HG03066 (cell line): ENCODE results near the gene UBXN11.
"Not testable (repeated sequence)": the region's sequence is repeated elsewhere in the genome, so short reads cannot be mapped to it uniquely, and the experiment has no call there.

Experiments
- ATAC-seq: cut with Tn5 transposase; IDR thresholded peaks from one replicate; pipeline ENCODE4 v1.9.1; 2021; ENCODE audit warnings: low read depth; ENCODE audit not compliant: unreplicated experiment

Gene UBXN11

GRCh38 chr1:26337625-26338024, 31.2 kb upstream of the UBXN11 start:
- no peak for ATAC-seq

DNA sequence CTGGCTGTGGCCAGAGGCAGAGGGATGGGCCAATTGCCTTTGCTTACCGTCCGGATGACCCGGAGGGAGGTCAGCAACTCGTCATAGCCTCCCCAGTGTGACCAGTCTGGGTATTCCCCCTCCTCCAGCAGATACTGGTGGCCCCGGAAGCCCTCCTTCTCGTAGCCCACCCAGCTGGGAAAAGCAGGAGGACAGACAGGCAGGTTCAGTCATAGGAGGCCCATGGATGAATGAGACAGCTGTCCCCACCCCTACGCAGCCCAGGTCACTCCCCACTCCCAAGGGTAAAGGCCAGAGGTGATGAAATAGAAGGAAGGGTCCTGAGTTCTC, 30.7 kb upstream of the UBXN11 start:
- ATAC-seq: no peak

GRCh38 chr1:26336477-26337205, 30.2 kb upstream of the UBXN11 start:
- no peak for ATAC-seq

DNA sequence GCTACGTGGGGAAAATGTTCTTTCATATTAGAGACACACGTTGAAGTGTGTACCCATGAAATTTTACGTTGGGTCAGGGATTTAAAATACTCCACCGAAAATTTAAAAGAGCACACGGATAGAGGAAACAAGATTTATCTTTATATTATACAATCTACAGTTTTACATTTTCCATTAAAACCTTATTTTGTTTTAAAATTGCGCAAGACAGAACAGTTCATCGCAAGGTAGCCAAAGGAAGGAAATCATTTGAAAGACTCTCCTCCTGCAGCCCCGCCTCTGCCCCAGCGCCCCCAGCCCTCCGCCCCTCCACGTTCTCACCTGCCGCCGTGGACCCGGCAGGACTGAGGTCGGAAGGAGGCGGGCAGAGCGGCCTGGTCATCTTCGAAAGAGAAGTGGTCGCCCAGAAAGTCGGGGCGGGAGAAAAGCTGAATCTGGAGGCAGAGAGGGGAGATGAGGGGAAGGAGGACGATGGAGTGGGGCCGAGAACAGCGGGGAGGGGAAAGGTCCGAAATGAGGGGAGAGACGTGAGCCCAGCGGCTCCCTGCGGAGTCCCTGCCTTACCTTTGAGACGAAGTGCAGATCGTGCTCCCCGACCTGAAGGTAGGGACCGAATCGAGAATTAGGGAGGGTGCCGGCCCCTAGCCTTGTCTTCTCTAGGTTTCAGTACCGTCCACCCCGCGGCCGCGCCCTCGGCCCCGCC, 29.5 kb upstream of the UBXN11 start:
- no peak for ATAC-seq

DNA sequence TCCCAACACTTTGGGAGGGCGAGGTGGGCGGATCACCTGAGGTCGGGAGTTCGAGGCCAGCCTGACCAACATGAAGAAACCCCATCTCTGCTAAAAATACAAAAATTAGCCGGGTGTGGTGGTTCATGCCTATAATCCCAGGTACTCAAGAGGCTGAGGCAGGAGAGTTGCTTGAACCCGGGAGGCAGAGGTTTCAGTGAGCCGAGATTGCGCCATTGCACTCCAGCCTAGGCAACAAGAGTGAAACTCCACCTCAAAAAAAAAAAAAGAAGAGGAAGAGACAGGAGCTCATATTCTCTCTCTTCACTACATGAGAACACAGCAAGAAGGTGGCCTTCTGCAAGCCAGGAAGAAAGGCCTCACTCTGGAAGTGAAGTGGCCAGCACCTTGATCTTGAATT, 26.9 kb upstream of the UBXN11 start:
- ATAC-seq: not testable (repeated sequence)

DNA sequence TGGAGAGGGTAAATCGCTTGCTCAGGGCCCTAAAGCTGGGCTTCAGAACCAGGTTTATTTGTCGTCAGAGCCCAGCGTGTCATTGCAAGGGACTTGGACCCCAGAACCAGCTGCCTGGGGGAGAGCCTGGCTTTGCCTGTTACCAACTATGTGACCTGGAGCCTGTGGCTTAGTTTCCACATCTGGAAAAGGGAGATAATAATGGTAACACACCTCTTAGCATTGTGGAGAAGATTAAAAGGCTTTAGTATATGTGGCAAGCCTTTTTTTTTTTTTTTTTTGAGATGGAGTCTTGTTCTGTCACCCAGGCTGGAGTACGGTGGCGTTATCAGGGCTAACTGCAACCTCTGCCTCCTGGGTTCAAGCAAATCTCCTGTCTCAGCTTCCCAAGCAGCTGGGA, 23.8 kb upstream of the UBXN11 start:
- ATAC-seq: no peak

DNA sequence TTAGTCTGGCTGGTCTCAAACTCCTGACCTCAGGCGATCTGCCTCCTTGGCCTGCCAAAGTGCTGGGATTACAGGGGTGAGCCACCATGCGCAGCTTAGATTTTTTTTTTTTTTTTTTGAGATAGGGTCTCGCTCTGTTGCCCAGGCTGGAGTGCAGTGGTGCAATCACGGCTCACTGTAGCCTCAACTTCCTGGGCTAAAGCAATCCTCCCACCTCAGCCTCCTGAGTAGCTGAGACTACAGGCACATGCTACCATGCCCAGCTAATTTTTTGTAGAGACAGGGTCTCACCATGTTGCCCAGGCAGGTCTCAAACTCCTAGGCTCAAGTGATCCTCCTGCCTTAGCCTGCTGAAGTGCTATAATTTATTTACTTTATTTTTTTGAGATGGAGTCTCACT, 22.9 kb upstream of the UBXN11 start:
- ATAC-seq: not testable (repeated sequence)

GRCh38 chr1:26328597-26328996, 22.2 kb upstream of the UBXN11 start:
- ATAC-seq: no peak

DNA sequence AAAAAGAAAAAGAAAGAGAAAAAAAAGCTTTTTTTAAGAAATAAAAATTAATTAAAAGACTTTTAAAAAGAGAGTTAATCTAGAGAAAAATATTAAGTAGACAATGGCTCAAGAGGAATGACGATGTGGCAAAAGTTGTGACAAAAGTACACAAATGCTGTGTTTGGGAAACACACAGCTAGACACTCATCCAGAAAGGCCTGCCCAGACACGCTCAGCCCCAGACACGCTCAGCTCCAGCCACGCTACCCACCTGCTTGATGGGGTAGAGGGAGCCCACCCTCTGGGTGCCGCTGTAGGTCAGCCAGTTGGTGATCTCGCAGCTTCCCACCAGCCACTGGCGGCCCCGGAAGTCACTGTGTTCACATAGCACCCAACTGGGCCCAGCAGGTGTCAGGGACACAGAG, 21.5 kb upstream of the UBXN11 start:
- ATAC-seq: no peak

DNA sequence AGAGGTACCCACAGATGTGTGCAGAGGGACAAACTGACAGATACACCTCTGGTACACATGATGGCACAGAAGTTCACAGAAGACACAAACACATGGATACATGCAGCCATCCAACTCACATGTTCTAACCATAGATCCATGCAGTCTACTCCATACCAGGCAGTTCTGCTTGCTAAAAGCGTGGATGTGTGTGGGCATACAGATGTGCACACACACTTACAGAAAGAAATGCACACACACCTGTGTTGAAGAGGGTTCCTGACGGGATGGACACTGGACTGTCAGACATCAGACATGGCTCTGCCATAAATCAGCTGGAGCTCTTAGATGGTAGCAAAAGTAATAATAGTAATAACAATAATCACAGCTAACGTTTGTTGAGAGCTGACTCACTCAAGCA, 18.1 kb upstream of the UBXN11 start:
- ATAC-seq: no peak

DNA sequence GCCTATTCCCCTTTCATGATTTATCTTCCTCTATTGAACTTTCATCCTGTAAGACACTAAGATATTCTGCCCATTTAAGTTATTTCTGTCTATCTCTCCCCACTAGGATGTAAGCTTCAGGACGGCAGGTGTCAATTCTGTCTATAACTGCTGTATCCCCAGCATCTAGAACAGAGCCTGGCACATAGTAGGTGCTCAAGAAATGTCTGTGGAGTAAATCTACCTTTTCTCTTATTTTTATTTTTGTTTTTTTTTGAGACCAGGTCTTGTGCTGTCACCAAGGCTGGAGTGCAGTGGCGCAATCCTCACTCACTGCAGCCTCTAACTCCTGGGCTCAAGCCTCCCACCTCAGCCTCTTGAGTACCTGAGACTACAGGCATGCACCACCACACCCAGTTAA, 16.9 kb upstream of the UBXN11 start:
- ATAC-seq: no peak

GRCh38 chr1:26322042-26322331, 15.6 kb upstream of the UBXN11 start:
- no peak for ATAC-seq

DNA sequence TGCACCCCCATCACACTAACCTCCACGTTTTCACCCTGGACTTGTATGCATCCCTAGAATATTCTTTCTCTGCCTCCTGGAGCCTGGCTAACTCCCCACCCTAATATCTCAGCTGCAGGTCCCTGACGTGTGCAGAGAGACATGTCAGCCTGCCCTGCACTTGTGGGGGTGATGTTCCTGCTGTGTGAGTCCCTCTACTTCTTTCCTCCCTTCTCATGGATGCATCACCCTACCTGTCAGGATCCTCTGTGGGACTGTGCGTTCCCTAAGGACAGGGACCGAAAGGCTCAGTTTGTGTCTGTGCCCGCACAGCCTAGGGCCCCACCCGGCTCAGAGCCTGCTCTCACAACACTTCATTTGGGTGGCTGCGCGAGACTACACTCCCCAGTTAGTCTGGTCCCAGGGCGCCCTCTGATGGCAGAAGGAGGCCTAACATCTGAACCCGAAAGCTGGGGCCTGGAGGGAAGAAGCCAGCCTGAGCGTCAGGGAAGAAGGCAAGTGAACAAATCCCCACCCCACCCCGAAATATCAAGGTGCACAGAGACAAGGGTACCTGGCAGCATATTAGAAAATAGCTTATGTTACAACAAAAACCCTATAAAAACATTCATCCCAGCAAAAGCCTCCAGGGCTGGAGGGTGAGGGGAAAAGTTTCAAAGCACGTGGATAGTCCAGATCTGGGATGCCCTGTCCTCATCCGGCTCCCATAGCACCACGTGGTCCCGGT, 15.0 kb upstream of the UBXN11 start:
- ATAC-seq: peak; percentile 37

DNA sequence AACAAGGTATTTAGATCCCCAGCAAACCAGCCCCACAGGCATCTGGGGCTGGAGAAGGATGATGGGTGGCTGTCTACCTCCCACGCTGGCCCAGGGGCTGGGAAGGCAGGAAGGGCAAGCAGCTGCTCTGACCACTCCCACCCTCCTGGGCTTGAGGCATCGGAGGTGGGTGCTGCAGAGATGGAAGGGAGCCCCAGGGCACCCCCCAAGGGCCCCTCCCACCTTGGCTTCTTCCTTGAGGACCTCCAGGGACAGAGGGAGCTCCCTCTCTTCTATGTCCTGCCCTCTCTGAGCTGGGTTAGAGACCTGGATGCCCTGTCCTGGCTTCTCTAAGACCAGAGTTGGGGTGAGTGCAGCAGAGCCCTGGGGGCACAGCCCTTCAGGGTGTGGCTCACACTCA, 14.5 kb upstream of the UBXN11 start:
- no peak for ATAC-seq

GRCh38 chr1:26318338-26319064, 12.1 kb upstream of the UBXN11 start:
- ATAC-seq: no peak

GRCh38 chr1:26317612-26318337, 11.3 kb upstream of the UBXN11 start, which contains the start of gene CD52:
TSS of gene CD52 (plus strand) at chr1:26317958. CDS start at chr1:26318018, 60 bp downstream.
- ATAC-seq: no peak

- no peak for ATAC-seq
Measured at GRCh38 chr1:26317146-26317545, 10.7 kb upstream of the UBXN11 start.

DNA sequence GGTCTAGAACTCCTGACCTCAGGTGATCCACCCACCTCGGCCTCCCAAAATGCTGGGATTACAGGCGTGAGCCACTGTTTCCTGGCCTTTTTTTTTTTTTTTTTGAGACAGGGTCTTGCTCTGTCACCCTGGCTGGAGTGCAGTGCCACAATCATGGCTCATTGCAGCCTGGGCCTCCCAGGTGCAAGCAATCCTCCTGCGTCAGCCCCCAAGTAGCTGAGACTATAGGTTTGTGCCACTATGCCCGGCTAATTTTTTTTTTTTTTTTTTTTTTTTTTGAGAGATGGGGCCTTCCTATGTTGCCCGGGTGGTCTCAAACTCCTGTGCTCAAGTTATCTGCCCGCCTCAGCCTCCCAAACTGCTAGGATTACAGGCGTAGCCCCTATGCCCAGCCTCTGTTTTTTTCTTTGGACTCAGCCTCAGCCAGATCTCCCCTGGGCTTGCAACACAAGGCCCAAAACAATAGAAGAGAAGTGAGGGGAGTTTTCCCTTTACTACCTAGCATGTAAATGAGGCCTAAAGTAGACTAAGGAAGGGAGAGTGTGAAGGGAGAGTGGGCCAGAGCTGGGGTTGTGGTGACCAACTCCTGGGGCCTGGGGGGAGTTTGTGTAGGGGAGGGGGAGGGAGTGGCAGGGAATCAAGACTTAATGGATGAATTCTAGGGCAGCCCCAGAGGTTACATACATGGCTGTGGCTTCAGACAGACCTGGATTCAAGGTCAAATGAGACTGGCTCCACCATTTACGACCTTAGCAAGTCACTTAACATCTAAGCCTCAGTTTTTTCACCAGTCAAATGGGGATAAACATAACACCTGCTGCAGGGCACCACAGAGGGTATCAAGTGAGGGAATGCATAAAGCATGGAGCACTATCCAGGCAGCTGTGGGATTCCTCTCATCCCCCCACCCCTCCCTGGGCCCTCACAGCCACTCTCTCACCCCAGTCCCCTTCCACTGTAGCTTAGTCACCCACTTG, 9.7 kb upstream of the UBXN11 start:
- ATAC-seq: no peak

DNA sequence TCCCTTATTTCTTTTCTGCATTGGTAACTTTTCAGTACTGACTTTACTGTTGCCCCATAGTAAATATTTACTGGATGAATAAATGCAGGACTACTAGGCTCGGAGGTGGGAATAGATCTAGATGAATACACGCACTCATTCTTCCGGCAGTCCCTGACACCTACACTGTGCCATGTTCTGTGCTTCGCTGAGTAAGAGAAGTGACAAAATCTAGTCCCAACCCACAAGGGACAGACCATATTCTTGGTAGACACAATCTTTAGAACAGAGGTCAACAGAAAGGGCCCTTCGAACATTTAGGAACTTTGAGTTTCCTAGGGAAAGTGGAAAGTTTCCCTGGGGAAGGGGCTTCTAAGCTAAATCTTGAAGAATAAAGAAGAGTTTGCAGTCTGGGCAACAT, 8.1 kb upstream of the UBXN11 start:
- ATAC-seq: no peak
